Stimulated activated CD4-positive, alpha-beta T cell treated with anti-CD3 and anti-CD28 coated beads, Interleukin-2, amount 100 ng/mL, for 48 hours (primary cell): ENCODE measurements around the gene CFAP46.

Experiments used
- DNase-seq, 2 donors: peaks; one replicate each; pipeline ENCODE4 v3.0.0-alpha.2; 2020

The CFAP46 gene

DNA sequence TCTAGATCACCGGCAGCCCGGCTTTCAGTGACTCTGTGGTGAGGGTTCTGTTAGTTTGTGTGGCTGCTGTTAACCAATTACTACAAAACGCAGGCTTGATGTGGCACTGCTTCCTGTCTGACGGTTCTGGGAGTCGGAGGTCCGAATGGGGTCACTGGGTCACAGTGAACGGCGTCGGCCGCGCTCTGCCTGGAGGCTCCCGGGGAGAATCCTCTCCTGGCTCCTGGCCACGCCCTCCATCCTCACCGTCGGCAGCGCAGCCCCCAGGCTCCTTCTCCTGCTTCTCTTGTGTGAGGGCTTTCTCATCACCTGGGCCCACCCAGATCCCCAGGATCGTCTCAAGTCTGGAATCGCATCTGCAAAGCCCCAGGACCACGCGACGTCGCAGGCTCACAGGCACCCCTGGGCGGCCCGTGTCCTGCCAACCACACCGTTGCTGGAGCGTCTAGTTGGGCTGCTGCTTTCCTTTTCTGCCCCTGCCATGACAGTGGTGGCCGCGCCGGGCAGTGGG, 124.6 kb downstream of the CFAP46 start:
- no peak for DNase-seq

DNA sequence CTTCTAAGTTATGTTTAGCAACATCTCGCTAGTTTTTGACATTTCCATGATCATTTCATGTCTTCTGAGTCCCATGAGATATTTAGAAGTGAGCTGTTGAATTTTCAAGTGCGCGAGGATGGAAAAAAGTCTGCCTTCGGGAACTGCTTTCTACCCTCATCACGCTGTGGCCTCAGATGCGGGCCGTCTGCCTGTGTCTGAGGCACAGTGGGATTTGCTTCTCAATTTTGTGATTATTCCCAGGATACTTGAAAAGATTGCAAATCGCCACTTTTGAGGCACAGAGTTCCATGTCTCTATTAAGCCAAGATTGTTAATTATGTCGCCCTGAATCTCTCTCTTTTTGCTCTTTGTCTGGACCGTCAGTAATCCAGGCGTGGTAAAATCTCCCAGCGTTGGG, 125.7 kb downstream of the CFAP46 start:
- DNase-seq = no peak

GRCh38 chr10:132815168-132815857, 127.1 kb downstream of the CFAP46 start:
- DNase-seq = no peak

GRCh38 chr10:132814469-132814856, 127.9 kb downstream of the CFAP46 start:
- DNase-seq = no peak

GRCh38 chr10:132813560-132814468, 128.6 kb downstream of the CFAP46 start:
- no peak for DNase-seq

- no peak for DNase-seq
These were observed 129.4 kb downstream of the CFAP46 start for GRCh38 chr10:132813001-132813401.

DNA sequence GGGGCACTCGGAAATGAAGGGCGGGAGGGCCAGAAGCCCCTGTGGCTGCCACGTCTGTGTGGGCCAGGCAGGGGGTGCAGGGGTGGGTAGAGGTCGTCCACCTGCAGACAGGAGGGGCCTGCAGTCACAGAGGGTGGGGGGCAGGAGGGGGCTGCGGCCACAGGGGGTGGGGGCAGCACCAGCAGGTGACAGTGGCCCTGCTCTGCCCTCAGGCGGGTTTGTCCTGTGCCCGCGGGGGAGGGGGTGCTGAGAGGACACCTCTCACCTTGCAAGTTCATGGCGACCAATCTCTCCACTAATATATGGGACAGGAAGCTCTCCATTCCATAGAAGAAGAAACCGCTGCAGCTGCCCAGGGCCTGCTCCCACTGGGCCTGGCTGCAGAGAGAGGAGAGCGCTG, 129.8 kb downstream of the CFAP46 start:
- no peak for DNase-seq

GRCh38 chr10:132811891-132812481, 130.4 kb downstream of the CFAP46 start:
- DNase-seq = no peak

GRCh38 chr10:132810807-132811700, 131.3 kb downstream of the CFAP46 start:
- DNase-seq = no peak

GRCh38 chr10:132810141-132810806, 132.1 kb downstream of the CFAP46 start:
- no peak for DNase-seq

DNA sequence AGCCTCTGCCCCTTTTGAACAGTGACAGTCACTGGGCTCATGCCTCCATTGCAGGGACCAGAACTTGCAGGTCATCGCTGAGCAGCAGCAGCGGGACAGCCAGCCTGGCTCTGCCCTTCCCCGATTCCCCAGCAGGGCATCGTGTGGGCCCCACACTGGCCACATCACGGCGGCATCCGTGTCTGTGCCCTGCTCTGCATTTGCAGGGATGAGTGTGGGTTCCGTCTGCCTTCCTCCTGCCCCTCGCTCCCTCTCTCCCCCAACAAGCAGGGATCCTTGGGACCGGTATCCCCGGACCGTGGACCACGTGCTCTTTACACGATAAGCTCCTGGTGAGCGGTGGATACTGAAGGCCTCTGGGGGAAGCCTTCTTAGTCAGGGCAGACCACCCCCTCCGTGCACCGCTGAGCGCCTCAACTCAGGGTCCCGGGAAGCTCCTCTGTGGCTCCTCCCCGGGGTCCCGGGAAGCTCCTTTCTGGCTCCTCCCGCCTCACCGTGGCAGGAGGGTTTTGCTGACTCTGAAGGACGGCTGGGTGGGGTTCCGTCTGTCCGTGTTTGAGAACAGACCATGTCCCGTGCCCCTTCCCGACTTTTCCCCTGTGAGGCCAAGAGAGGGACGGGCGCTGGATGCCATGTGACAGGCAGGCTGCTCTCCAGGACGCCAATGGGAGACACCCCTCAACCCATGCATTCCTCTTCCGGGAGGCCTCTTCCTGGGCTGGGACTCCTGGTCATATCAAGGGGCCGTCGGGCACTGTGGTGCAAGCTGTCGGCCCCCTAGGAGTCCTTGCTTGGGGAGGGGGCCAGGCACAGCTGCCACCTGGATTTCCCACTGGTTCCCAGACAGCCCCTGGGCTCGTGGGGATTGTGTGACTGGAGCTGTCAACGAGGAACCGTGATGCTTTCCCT, 132.9 kb downstream of the CFAP46 start:
- DNase-seq = no peak

- no peak for DNase-seq
These were observed 133.8 kb downstream of the CFAP46 start for GRCh38 chr10:132808383-132809231.

DNA sequence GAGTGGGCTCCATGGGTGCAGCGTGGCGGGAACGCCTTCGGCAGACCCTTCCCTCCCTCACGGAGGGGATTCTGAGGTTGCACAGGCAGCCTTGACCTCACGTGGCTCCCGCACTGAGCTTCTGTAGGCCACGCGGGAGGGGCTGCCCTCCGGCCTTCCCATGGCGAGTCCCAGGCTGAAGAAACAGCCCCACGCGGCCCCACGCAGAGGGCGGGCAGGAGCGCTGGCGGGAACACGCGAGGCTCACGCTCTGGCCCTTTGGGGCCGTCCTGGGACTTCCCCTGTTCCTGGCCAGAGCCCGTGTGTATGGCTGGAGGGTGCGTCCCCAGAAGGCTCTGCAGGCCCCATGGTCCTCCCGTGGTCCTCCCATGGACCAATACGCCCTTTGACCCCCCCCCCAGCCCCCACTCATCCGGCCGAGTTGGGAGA, 134.7 kb downstream of the CFAP46 start:
- DNase-seq = no peak

GRCh38 chr10:132806561-132807003, 135.8 kb downstream of the CFAP46 start:
- no peak for DNase-seq

DNA sequence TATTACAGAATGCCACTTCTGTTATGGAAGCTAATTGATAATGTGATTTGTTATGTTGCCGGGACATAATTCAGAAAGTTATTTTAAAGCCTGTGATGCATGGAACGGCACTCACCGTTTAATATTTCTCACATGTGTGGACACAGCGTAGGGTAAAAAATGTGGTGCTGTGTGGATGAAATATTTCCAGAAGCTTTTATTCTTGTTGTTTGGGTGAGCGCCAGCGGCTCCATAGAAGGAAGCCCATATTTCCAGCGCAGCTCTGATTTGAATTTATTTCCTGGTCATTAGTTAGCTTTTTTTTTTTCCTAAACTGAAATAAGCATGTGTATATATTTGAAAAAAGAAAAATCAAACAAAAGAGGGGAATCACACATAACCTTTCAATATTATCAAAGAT, 136.3 kb downstream of the CFAP46 start:
- DNase-seq = no peak

GRCh38 chr10:132805599-132805998, 136.8 kb downstream of the CFAP46 start:
- DNase-seq = no peak

DNA sequence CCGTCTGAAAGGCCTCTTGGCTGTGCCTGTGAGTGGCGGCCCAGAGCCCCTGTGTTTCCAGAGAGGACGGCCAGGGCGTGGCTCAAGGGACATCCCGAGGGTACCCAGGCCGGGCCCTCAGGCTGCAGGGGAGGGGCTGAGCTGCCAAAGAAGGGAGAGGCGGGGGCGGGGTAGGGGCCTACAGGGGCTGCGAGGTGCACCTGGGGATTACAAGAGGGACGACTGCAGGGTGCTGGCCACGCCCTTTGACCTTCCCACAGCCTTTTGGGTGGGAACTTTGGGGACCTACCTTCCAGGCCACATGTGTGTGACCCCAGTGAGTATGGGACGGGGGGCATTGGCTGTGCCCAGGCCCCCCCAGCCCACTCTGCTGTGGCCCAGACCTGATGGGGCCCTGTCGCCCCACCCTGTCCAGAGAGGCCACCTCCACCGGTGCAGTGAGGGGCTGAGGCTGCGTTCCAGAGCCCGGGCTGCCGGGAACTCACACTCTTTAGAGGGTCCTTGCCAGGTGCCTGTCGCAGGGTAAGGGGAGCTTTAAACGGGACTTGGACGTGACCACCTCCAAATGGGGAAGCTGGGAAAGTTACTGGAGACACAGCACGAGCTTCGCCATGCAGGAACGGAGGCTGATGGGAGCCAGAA, 137.5 kb downstream of the CFAP46 start:
- no peak for DNase-seq

GRCh38 chr10:132804287-132804686, 138.1 kb downstream of the CFAP46 start:
- no peak for DNase-seq
